ENCODE data around the gene ZNF451.

The ZNF451 gene

GRCh38 chr6:57141451-57142177 lies 51.6 kb downstream of the ZNF451 start:
- no peak overlapping the region for H3K4me3 ChIP-seq (ENCODE audit: low read length)
- DNase-seq (ENCODE audit: low read depth, low spot score) = no peak

- DNase-seq (ENCODE audit: low read depth, low spot score) = no peak
- no peak overlapping the region for H3K4me3 ChIP-seq (ENCODE audit: low read length)
Observed at GRCh38 chr6:57142178-57142525, 52.2 kb downstream of the ZNF451 start.

- no peak overlapping the region for H3K4me3 ChIP-seq (ENCODE audit: low read length)
- DNase-seq (ENCODE audit: low read depth, low spot score) = no peak
Observed at GRCh38 chr6:57143690-57144089, 53.7 kb downstream of the ZNF451 start.

- no peak for DNase-seq (ENCODE audit: low read depth, low spot score)
- H3K4me3 ChIP-seq (ENCODE audit: low read length) = no peak overlapping the region; the same call in 1 of the 2 replicates
Observed at GRCh38 chr6:57147401-57147800, 57.4 kb downstream of the ZNF451 start.

GRCh38 chr6:57147955-57148858 lies 58.2 kb downstream of the ZNF451 start:
- H3K4me3 ChIP-seq (ENCODE audit: low read length) = peak overlapping the region; percentile 9; the same call in 1 of the 2 replicates
- peak; percentile 95 for DNase-seq (ENCODE audit: low read depth, low spot score)

GRCh38 chr6:57158658-57159057 lies 68.7 kb downstream of the ZNF451 start:
- DNase-seq (ENCODE audit: low read depth, low spot score) = no peak
- H3K4me3 ChIP-seq (ENCODE audit: low read length) = no peak overlapping the region

- DNase-seq (ENCODE audit: low read depth, low spot score) = no peak
- H3K4me3 ChIP-seq (ENCODE audit: low read length) = no peak overlapping the region
Observed at GRCh38 chr6:57159127-57159526, 69.1 kb downstream of the ZNF451 start.

GRCh38 chr6:57162028-57162427 lies 72.0 kb downstream of the ZNF451 start:
- H3K4me3 ChIP-seq (ENCODE audit: low read length) = no peak overlapping the region
- no peak for DNase-seq (ENCODE audit: low read depth, low spot score)

GRCh38 chr6:57162516-57162915 lies 72.5 kb downstream of the ZNF451 start:
- no peak overlapping the region for H3K4me3 ChIP-seq (ENCODE audit: low read length)
- no peak for DNase-seq (ENCODE audit: low read depth, low spot score)

GRCh38 chr6:57163956-57164355 lies 74.0 kb downstream of the ZNF451 start:
- DNase-seq (ENCODE audit: low read depth, low spot score) = no peak
- no peak overlapping the region for H3K4me3 ChIP-seq (ENCODE audit: low read length)

- no peak overlapping the region for H3K4me3 ChIP-seq (ENCODE audit: low read length)
- no peak for DNase-seq (ENCODE audit: low read depth, low spot score)
Observed at GRCh38 chr6:57165080-57165479, 75.1 kb downstream of the ZNF451 start.

GRCh38 chr6:57172136-57173055 lies 82.4 kb downstream of the ZNF451 start, which contains the start of gene BAG2:
TSS of gene BAG2 (plus strand) at chr6:57172326. CDS start at chr6:57172698, 372 bp downstream.
- H3K4me3 ChIP-seq (ENCODE audit: low read length) = peak within 1 kb of the TSS; percentile 68
- DNase-seq (ENCODE audit: low read depth, low spot score) = peak; percentile 87

- H3K4me3 ChIP-seq (ENCODE audit: low read length) = peak overlapping the region; percentile 68
- DNase-seq (ENCODE audit: low read depth, low spot score) = no peak
Observed at GRCh38 chr6:57173056-57173885, 83.3 kb downstream of the ZNF451 start.

GRCh38 chr6:57173886-57174510 lies 84.0 kb downstream of the ZNF451 start:
- H3K4me3 ChIP-seq (ENCODE audit: low read length) = peak overlapping the region; percentile 68
- no peak for DNase-seq (ENCODE audit: low read depth, low spot score)

GRCh38 chr6:57174511-57174907 lies 84.5 kb downstream of the ZNF451 start:
- no peak for DNase-seq (ENCODE audit: low read depth, low spot score)
- no peak overlapping the region; the same call in 1 of the 2 replicates for H3K4me3 ChIP-seq (ENCODE audit: low read length)

- no peak overlapping the region for H3K4me3 ChIP-seq (ENCODE audit: low read length)
- no peak for DNase-seq (ENCODE audit: low read depth, low spot score)
Observed at GRCh38 chr6:57177545-57178265, 87.7 kb downstream of the ZNF451 start.

- DNase-seq (ENCODE audit: low read depth, low spot score) = no peak
- no peak overlapping the region for H3K4me3 ChIP-seq (ENCODE audit: low read length)
Observed at GRCh38 chr6:57180596-57180995, 90.6 kb downstream of the ZNF451 start.

Data from Jurkat, Clone E6-1 (cell line).